ENCODE results near the gene ANXA2R. TPM values are rescaled to one million over a fixed set of nuclear protein-coding genes. Genes with fewer than 3 reads are reported as not detected.

The ANXA2R gene
- total RNA-seq, 1 donor from 2014 or later = 0.79 TPM

GRCh38 chr5:43014522-43014921 lies 25.6 kb downstream of the ANXA2R start:
- DNase-seq (ENCODE audit: low read depth) = no peak
- H3K36me3 ChIP-seq (ENCODE audit: control insufficient read depth, insufficient read depth, low read length) = no peaks in the 10 kb centered on the region
- TF ChIP-seq CTCF (IDR thresholded peaks at IDR 0.05; ENCODE audit: insufficient read depth, low read length, poor library complexity, severe bottlenecking) = no peak
- H3K27me3 ChIP-seq (ENCODE audit: control insufficient read depth, insufficient read depth, low read length) = no peaks in the 10 kb centered on the region
- H3K4me3 ChIP-seq (ENCODE audit: low read depth, low read length) = no peak overlapping the region

- no peak for DNase-seq (ENCODE audit: low read depth)
- TF ChIP-seq CTCF (IDR thresholded peaks at IDR 0.05; ENCODE audit: insufficient read depth, low read length, poor library complexity, severe bottlenecking) = no peak
- Histone ChIP-seq H3K4me3 (ENCODE audit: low read depth, low read length) (no peak overlapping the region), H3K36me3 (ENCODE audit: control insufficient read depth, insufficient read depth, low read length) (no peaks in the 10 kb centered on the region), H3K27me3 (ENCODE audit: control insufficient read depth, insufficient read depth, low read length) (no peaks in the 10 kb centered on the region)
Measured at GRCh38 chr5:43010935-43011315, 29.2 kb downstream of the ANXA2R start.

- no peak for DNase-seq (ENCODE audit: low read depth)
- H3K36me3 ChIP-seq (ENCODE audit: control insufficient read depth, insufficient read depth, low read length) = no peaks in the 10 kb centered on the region
- no peaks in the 10 kb centered on the region for H3K27me3 ChIP-seq (ENCODE audit: control insufficient read depth, insufficient read depth, low read length)
- peak; percentile 1 for TF ChIP-seq CTCF (IDR thresholded peaks at IDR 0.05; ENCODE audit: insufficient read depth, low read length, poor library complexity, severe bottlenecking)
- peak overlapping the region; percentile 15 for H3K4me3 ChIP-seq (ENCODE audit: low read depth, low read length)
Measured at GRCh38 chr5:43008363-43009153, 31.6 kb downstream of the ANXA2R start.

GRCh38 chr5:43007911-43008362 lies 32.2 kb downstream of the ANXA2R start:
- peak overlapping the region; percentile 30 for H3K4me3 ChIP-seq (ENCODE audit: low read depth, low read length)
- H3K36me3 ChIP-seq (ENCODE audit: control insufficient read depth, insufficient read depth, low read length) = no peaks in the 10 kb centered on the region
- TF ChIP-seq CTCF (IDR thresholded peaks at IDR 0.05; ENCODE audit: insufficient read depth, low read length, poor library complexity, severe bottlenecking) = peak; percentile 12
- H3K27me3 ChIP-seq (ENCODE audit: control insufficient read depth, insufficient read depth, low read length) = no peaks in the 10 kb centered on the region
- DNase-seq (ENCODE audit: low read depth) = no peak

- no peak for DNase-seq (ENCODE audit: low read depth)
- Histone ChIP-seq H3K27me3 (ENCODE audit: control insufficient read depth, insufficient read depth, low read length) (no peaks in the 10 kb centered on the region), H3K4me3 (ENCODE audit: low read depth, low read length) (peak overlapping the region; percentile 30), H3K36me3 (ENCODE audit: control insufficient read depth, insufficient read depth, low read length) (no peaks in the 10 kb centered on the region)
- TF ChIP-seq CTCF (IDR thresholded peaks at IDR 0.05; ENCODE audit: insufficient read depth, low read length, poor library complexity, severe bottlenecking) = no peak
Measured at GRCh38 chr5:43007246-43007910, 32.7 kb downstream of the ANXA2R start.
